Fibroblast of skin of right quadriceps (primary cell): Measurements from ENCODE around the gene IFNA21.
A peak's percentile ranks its signal among the peaks of the same experiment; 100 is the strongest.
"Not testable (repeated sequence)": the region's sequence is repeated elsewhere in the genome, so short reads cannot be mapped to it uniquely, and the experiment has no call there.

ENCODE experiments used
- DNase-seq: peaks from one replicate; pipeline ENCODE4 v3.0.0-alpha.2; 2013

IFNA21 gene

DNA sequence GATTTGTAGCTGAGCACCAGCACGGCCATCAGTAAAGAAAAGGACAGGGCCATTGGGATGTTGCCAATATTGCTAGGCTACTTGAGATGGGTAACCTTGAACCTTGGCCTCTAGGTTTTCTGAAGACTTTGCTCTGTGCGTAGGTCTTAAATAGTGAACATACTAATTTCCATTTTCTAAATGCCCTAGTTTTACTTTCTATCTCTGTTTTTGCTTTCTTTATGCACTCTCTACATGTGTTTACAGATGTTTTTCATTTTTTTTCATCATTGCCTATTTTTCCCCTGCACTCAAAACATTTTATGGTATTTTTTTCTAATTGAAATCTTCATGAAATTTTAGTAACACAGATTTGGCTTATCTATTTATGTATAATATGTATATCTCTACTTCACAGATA is at the start of gene IFNA21:
Gene IFNA21 (minus strand): TSS at position 101 of the 400 bp plus-strand sequence. CDS start 48 bp downstream, at position 53.
- not testable (repeated sequence) for DNase-seq

GRCh38 chr9:21213411-21214326 is 47.2 kb upstream of the IFNA21 start:
- not testable (repeated sequence) for DNase-seq

DNA sequence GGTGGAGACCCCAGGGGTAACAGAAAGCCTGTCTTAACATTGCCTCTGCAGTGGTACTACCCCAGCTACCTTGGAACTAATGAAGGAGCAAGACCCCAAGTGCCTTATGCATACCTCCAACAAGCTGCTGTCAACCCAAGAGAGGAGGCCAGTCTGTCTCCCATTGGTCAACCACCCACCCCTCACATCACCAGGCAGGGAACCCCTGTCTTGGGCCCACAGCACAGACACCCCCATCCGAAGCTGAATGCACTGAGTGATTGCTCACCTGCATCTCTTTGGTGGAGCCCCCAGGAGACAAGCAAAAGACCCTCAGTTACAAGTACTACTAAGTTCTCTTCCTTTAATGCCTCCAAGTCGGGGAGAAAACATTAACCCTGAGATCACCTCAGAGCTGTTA is 45.7 kb upstream of the IFNA21 start:
- DNase-seq, result not testable (repeated sequence)

GRCh38 chr9:21210782-21211181 is 44.3 kb upstream of the IFNA21 start:
- not testable (repeated sequence) for DNase-seq

DNA sequence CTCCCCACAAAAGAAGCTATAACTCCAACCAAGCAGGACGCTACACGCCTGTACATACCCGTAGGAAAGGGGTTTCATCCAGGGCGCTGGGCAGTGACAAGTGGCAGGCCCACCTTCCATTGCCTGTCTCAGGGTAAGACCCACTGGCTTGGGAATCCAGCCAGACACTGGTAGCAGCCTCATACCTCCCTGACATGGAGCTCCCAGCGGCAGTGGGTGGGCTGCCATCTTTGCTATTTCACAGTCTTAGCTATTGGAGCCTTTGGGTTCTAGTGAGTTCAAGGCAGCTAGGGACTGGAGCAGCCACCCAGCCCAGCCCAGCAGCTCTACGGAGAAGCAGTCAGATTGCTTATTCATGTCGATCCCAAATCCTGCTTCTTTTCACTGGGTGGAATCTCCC is 43.9 kb upstream of the IFNA21 start:
- DNase-seq, result no peak

- not testable (repeated sequence) for DNase-seq
Observed at GRCh38 chr9:21207043-21207442, 40.6 kb upstream of the IFNA21 start, which contains the start of gene IFNA10. TSS of gene IFNA10 (minus strand) at chr9:21207143. CDS start at chr9:21207097, 46 bp downstream.

DNA sequence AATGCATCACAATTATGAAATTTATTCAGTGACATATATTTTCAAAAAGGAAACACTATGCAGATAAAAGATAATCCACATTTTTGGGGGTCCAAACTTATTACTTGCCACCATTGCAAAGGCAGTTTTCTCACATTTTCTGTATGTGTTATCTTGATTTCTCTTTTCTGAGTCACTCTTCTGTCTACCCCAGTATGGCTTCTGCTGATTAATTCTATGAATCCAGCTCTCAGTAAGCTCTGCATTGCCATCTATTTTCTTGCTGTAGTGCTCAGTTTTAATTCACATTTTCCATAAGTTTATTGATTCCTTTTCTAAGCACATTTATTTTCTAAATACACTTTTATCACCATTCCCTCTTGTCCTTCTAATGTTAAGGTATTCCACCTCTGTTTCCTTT is 38.7 kb upstream of the IFNA21 start:
- DNase-seq, result no peak

DNA sequence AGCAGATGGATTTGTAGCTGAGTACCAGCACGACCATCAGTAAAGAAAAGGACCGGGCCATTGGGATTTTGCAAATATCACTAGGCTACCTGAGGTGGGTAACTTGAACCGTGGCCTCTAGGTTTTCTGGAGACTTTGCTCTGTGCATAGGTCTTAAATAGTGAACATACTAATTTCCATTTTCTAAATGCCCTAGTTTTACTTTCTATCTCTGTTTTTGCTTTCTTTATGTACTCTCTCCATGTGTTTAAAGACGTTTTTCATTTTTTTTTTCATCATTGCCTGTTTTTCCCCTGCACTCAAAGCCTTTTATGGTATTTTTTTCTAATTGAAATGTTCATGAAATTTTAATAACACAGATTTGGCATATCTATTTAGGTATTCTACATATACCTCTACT is 35.6 kb upstream of the IFNA21 start, which contains the start of gene IFNA7:
Gene IFNA7 (minus strand): TSS at position 101 of the 400 bp plus-strand sequence. CDS start 40 bp downstream, at position 61.
- DNase-seq, result not testable (repeated sequence)

- DNase-seq, result not testable (repeated sequence)
Observed at GRCh38 chr9:21194867-21195776, 28.7 kb upstream of the IFNA21 start.

DNA sequence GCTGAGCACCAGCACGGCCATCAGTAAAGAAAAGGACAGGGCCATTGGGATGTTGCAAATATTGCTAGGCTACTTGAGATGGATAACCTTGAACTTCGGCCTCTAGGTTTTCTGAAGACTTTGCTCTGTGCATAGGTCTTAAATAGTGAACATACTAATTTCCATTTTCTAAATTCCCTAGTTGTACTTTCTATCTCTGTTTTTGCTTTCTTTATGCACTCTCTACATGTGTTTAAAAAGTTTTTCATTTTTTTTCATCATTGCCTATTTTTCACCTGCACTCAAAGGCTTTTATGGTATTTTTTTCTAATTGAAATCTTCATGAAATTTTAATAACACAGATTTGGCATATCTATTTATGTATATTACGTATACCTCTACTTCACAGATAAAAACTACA is 21.0 kb upstream of the IFNA21 start, which contains the start of gene IFNA4:
Gene IFNA4 (minus strand): TSS at position 101 of the 400 bp plus-strand sequence. CDS start 56 bp downstream, at position 45.
- not testable (repeated sequence) for DNase-seq

DNA sequence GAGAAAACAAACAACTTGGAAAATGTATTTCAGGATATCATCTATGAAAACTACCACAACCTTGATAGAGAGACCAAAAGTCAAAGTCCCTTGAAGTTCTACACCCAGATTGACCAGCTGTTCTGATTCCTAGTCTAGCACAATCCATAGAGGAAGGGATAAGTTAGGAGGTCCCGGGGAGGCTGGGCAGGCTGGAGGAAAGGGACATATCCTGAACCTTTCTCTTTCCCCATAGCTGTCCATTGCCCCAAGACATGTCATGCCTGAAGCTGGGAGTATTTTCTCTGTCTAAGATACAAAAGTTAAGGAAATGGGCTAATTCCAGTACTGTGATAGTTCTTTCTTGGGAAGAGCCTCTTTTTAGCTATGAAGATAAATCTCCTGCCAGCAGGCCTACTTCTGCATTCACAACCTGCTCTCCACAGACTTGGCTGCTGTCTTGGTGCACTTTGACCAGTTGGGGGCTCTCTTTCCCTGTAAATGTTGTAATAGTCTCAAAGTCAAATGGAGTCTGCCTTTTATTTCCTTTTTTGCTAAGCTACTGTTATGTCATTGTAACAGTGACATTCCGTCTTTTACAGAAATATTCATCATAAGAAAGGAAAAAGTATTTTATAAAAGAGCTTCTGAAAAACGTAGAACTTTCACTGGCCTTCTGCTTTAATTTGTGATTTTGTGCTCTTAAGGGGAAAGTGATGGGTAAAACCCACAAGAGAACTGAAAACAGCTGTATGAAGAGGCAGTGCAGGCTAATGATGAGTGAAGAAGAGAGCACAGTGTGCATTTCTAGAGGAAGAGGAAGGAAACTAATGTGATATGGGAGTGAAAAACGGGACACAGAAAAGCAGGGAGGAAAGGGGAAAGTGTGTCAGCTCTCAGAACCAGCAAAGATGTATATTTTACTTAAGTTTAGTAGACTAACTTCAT is 16.6 kb upstream of the IFNA21 start:
- not testable (repeated sequence) for DNase-seq

- no peak for DNase-seq
Observed at GRCh38 chr9:21174671-21175070, 8.2 kb upstream of the IFNA21 start.

GRCh38 chr9:21172156-21172555 is 5.7 kb upstream of the IFNA21 start:
- no peak for DNase-seq

GRCh38 chr9:21171351-21171750 is 4.9 kb upstream of the IFNA21 start:
- DNase-seq, result no peak

DNA sequence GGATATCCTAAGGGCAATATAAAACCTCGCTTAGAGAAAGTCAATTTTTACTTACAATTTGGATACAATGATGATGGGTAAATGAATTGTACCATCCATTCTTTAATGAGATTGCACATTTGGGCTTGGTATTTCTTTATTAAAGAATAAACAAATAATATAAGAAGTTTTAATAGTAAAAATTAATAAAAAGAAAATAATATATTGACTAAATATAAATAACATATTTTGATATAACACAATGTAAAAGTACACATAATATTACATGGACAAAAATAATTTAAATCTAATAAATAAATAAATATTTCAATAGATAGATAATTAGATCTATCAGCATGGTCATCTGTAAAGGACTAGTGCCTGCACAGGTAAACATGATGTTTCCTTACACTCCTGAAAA is 944 bp downstream of the IFNA21 start:
- DNase-seq, result no peak

DNA sequence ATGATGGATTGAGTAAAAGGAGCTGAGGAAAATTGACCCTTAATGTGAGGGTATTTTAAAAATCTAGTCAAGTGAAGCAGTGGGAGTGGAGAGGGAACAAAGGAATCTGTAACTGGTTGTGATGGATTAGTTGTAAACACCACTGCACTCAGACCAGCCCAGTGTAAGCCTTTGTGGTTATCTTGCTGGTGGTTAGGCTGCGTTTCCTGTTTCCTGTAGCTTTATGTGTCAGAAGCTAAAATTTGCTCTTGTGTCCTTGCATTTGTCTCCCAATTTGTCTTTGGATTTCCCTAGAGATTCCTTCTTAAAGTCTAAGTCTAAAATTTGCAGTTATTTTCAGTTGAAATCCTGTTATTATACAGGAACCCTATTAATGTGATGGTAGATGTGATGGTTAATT is 6.3 kb downstream of the IFNA21 start:
- DNase-seq, result peak; percentile 8

- no peak for DNase-seq
Observed at GRCh38 chr9:21155501-21155900, 11.0 kb downstream of the IFNA21 start.

DNA sequence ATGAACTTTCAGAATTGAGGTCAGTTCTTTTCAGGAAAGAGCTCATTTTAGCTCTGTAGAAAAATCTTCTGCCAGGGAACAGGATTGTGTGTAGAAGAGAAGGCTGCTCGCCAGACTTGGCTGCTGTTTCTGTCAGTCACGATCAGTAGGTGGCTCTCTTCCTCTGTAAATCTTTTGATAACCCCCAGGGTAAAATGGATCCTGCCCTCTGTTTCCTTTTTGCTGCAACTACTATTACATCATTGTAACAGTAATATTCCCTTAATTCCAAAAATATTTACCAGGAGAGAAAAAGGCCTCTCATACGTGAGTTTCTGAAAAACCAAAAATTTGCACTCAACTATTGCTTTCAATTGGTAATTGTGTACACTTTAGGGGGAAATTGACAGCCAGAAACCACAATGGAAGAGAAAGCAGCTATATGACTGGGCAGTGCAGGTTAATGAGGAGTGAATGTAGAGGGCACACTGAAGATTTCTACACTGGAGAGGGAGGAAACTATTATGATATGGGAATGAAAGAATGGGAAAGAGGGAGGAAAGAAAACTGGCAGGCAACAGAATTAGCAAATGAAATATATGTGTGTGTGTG is 12.3 kb downstream of the IFNA21 start:
- peak; percentile 6 for DNase-seq

GRCh38 chr9:21153336-21154017 is 13.0 kb downstream of the IFNA21 start:
- DNase-seq, result peak; percentile 3

DNA sequence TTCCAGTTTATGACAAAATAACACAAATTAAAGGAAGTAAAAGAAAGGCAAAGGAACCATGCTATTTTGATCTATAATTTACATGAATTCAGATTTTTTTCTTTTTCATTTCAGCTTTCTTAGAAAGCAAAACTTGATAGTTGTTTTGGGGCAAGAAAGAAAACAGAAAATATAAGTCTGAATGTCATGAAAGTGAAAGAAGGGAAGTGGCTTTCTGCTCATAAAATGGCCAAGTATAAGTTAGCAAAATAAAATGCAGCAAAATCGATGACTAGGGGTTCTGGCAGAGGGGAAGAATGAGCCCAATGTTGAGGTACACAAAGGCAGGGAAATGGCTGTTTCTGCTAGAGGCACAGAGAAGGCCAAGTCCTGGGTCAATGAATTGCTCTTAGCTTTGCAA is 21.9 kb downstream of the IFNA21 start:
- no peak for DNase-seq

GRCh38 chr9:21141427-21141882 is 25.0 kb downstream of the IFNA21 start, which contains the start of gene IFNW1:
TSS of gene IFNW1 (minus strand) at chr9:21141832. CDS start at chr9:21141570, 262 bp downstream.
- DNase-seq, result no peak
